Glomerular endothelial cell (primary cell): ENCODE results near the gene TTC28. TPM values are rescaled to one million over a fixed set of nuclear protein-coding genes. Genes with fewer than 3 reads are reported as not detected.
A peak's percentile ranks its signal among the peaks of the same experiment; 100 is the strongest.

Experiments used
- DNase-seq: peaks from one replicate; pipeline ENCODE4 v3.0.0-alpha.2; 2011; ENCODE audit warnings: low read depth, low spot score; ENCODE audit errors: extremely low read depth
- total RNA-seq: library from RNA; depleted of rRNA; stranded (reverse); fragments of >200 nt; gene quantifications from 2 replicates; pipeline ENCODE4 v1.2.3, GENCODE V29; 2015

TTC28 gene
- total RNA-seq, 1 donor from 2014 or later, result 66.5 TPM

- peak; percentile 65 for DNase-seq
These were observed 644.8 kb downstream of the TTC28 start for GRCh38 chr22:28034760-28035401.

- DNase-seq, result no peak
These were observed 645.4 kb downstream of the TTC28 start for GRCh38 chr22:28034145-28034759.

DNA sequence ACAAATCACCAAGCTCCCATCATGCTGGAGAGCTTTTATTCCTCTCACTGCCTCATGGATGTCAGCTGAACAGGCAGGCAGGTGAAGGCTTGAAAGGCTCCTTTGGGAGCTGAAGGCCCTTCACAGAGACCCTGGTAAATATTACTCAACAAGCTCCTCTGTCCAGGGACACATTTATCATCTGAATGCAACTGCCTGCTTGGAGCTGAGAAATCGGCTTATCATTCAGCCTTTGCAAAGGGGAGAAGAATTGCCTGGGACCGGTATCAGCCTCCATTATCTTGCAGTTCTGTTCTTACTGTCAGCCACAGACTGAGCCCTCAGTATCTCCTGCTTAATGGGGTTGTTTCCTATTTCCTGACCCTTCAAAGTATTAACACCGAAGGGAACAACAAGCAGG is 646.8 kb downstream of the TTC28 start:
- DNase-seq, result no peak

DNA sequence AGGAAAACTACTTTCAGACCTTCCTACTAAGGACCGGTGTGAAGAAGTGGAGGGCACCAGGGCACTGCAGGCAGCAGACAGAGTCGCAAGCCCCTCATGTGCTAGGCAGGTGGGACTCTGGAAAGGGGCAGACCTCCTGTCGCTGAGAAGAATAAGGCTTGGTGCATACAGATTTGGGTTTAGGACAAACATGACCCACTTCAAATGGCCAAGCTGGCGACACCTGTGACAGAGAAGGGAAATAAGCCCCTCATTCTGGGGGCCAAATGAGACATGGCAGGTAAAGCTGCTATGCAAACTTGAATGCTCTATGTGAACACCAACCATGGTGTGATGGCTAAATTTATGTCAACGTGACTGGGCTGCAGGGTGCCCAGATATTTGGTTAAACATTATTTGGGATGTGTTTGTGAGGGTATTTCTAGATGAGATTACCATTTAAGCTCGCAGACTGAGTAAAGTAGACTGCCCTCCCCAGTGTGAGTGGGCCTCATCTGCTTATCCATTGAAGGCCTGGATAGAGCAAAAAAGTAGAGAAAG is 648.2 kb downstream of the TTC28 start:
- no peak for DNase-seq

GRCh38 chr22:28030473-28030872 is 649.2 kb downstream of the TTC28 start:
- DNase-seq, result no peak

DNA sequence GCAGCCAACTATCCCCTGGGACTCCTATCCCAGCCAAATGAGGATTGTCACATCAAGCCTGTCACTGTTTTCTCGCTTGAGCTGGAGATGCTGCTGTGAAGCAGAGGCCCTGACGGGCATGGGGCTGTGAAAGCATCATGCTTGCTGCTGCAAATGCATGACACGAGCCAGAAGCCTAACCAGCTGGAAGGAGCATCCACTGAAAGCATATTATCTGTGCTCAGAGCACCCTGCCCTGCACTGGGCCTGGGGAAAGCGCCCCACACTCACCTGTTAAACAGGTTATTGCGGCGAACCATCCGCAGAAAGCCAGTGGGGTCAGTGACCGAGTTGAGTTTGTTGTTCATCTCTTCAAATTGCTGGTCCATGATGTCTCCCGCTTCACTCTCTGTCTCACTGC is 649.7 kb downstream of the TTC28 start:
- DNase-seq, result no peak

- DNase-seq, result peak; percentile 94
These were observed 650.3 kb downstream of the TTC28 start for GRCh38 chr22:28029201-28029948.

DNA sequence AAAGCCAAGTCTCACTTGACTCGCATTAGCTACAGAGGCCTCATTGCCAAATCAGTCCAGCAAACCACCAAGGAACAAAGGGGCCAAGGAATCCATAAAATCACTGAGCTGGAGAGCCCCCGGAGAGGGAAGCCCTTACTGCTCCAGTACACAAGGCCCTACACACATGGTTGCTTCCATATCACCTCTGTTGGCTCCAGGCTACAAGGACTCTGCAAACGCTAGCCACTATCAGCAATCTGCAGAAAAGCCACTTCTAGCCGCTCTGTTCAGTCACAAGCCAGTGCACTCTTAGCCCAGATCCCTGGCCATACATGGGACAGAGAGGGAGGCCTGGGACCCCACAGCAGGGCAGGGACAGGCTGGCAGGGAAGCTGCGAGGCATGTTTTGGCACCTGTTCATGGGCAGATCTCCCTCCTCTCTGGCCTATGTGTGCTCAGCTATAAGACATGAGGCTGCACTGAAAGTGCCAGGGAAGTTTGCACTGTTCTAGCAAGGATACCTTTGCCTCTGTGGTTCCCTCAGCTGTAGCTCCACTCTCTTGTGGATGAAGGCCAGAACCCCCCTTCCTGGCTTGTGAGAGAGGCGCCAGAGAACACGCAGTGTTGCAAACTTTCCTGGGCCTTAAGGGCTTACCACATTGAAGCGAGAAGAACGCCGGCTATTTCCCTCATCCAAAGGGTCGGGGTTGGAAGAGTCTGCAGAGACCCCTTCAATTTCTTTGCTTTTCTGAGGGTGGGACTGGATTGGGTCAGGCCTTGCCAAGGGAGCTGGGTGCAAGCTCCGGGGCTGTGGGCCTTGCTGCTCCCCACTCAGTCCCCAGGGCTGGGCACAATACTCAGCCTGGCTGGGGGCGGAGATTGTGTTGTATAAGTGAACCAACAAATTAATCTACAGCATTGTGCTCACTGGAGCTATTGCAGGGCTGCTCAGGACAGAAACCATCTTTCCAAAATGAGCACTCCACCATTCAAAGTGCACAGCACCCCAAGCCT is 651.9 kb downstream of the TTC28 start:
- no peak for DNase-seq

DNA sequence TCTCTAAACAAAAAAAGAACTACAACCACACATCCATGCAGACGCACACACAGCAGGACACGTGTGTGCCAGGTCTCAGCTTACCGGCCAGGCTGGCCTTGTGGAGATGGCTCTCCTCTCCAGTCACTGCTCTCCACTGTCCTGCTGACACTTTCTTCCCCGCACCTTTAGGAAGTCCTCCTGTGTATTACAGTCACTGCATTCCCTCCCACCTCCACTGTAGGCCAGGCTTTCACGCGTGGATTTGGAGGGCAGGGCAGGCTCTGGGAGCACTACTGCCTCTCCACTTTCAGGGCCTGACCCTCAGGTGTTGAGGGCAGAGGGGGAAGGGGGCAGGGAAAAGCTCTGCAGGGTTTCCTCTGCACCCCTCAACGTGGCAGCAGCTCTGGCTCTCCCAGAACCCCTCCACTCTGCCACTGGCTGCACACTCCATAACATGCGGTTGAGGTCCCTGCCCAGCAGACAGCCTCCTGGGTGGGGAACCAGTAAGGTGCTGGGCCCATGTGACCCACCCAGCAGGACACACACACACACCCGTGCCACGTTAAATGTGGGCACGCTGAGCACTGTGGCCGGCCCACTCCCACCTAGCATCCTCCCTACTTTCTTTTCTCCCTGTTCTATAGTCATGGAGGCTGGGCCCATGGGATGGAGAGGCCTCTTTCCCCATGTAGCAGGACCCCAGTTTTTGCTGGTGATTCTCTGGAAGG is 653.6 kb downstream of the TTC28 start:
- DNase-seq, result no peak

DNA sequence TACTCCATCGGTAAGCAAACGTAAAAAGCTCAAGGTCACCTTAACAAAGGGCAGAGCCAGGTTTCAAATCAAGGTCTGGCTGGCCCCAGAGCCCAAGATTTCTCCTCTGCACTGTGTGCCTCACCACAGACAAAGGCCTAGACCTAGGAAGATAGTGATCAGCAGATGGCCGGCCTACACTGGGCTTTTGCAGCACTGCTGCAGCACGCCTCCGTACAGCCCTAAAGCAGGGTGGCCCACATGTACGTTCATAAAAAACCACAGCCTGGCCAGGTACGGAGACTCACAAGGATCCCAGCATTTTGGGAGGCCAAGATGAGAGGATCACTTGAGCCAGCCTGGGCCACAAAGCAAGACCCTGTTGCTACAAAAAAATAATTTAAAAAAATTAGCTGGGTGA is 654.3 kb downstream of the TTC28 start:
- no peak for DNase-seq

GRCh38 chr22:28024422-28024888 is 655.2 kb downstream of the TTC28 start:
- no peak for DNase-seq

DNA sequence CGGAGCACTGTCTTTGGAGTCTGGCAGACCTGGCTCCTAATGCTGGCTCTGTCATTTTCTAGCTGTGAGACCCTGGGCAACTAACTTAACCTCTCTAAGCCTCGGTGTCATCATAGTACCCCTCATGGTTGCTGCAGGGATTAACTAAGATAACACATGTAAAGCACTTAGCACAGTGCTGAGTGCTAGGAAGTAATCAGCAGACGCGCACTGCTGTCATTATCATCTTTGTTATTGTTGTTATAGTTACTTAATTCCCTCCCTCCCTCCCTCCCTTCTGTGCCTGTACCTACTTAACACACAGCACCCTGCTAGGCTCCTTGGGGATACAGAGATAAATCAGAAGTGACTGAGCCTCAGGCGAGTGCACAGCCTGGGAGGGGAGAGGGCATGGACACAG is 655.9 kb downstream of the TTC28 start:
- DNase-seq, result no peak

GRCh38 chr22:28023036-28023435 is 656.6 kb downstream of the TTC28 start:
- no peak for DNase-seq

DNA sequence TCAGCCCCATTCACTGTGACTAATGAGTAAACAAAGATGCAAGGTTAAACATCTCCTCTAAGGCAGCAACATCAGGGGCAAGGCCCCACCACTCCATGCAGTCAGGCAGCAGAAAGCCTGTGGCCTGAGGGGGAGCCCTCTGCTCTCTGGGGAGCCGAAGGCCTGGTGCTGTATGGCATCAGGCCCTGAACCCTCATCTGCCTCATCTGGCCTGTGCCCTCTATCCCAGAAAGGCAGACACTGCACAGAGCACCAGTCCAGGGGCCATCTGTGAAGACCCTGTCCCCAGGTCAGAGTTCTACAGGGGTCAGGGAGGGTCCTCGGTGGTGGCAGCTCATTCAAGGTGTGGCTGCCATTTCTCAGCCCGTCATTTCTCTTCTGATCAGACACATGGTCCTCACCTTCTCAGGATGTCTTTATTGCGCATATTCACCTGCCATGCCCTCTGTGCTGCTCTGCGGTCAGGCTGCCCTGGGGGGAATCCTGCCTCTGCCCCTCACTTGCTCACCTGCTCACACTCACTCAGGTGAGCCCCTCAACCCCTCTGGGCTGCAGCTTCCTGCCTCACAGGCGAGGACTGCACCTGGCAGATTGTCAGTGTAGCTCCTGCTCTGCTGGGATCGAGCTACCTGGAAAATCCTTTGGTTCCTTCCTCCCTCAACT is 657.5 kb downstream of the TTC28 start:
- DNase-seq, result no peak

DNA sequence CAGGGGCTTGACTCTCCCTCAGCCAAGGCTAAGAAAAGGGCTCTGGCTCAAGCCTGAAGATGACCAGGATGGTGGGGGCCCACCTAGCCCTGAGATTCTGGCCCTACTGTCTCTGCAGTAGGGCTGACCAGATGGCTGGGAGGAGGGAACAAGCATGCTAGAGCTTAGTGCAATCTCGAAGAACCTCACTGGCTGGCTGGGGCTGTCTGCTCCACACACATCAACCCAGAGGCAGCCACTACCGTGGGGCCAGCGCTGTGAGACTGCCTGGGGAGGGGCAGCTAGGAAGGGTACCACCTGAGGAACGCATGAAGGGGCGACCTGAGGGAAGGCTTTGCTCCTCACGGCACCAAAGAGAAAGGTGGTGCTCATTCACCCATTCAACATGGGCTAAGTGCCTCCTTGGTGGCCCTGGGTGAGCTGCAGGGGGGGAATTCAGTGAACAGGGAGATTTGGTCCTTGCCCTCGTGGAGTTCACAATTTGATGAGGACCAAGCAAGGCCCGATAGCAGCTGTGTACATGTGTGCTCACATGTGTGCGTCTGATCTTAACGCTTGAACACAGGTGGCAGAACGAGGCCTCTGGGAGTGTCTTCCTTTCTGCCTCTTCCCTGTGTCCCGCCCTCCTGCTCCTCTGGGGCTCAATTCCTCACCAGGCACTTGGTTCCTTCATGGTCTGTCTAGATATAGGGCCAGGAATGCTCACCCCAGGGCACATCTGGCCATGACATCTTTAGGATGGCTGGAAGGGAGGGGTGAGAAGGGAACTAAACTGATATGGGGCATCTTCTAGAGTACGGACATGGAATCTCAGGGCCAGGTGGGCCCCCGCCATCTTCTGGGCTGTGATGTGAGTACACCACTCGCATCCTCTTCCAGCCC is 658.3 kb downstream of the TTC28 start:
- DNase-seq, result no peak

GRCh38 chr22:28019881-28020861 is 659.5 kb downstream of the TTC28 start:
- no peak for DNase-seq

GRCh38 chr22:28019360-28019759 is 660.3 kb downstream of the TTC28 start:
- DNase-seq, result no peak
